Measurements from ENCODE around the gene TPRN. TPM values are rescaled to one million over a fixed set of nuclear protein-coding genes. Genes with fewer than 3 reads are reported as not detected.

The TPRN gene
- total RNA-seq, 2 experiments from 2014 or later, result 5.6 to 5.8 TPM

Small RNA genes lying within 50 kb of the gene (microRNA-seq; reads per million reads assigned to microRNA genes)
- not detected for gene MIR3621 (ENCODE audit: borderline replicate concordance)

Other genes starting within 250 kb of the TPRN start
- 1 to 10 TPM; 1.1 to 1.5 TPM for gene LCN12, start 248.5 kb downstream of the TPRN start, total RNA-seq
- not detected for gene PTGDS, start 223.2 kb downstream of the TPRN start, total RNA-seq
- not detected for gene LCNL1, start 217.7 kb downstream of the TPRN start, total RNA-seq
- 10 to 100 TPM; 52.7 to 67.1 TPM for gene PAXX, start 208.3 kb downstream of the TPRN start, total RNA-seq
- not detected for gene CLIC3, start 204.2 kb downstream of the TPRN start, total RNA-seq
- 10 to 100 TPM; 20.4 to 23.7 TPM for gene ABCA2, start 172.5 kb downstream of the TPRN start, total RNA-seq
- gene FUT7, start 168.7 kb downstream of the TPRN start, total RNA-seq, result 1 to 10 TPM; 1.3 to 1.6 TPM
- gene NPDC1, start 154.6 kb downstream of the TPRN start, total RNA-seq, result 10 to 100 TPM; 21.0 to 23.1 TPM
- under 1 TPM in 1 of 2 experiments, not detected in 1; 0.19 TPM for gene ENTPD2, start 146.7 kb downstream of the TPRN start, total RNA-seq
- gene SAPCD2, start 130.2 kb downstream of the TPRN start, total RNA-seq, result 1 to 10 TPM; 6.4 to 8.8 TPM
- gene UAP1L1, start 123.2 kb downstream of the TPRN start, total RNA-seq, result 10 to 100 TPM; 12.5 to 14.4 TPM
- gene MAN1B1, start 113.8 kb downstream of the TPRN start, total RNA-seq, result 10 to 100 TPM; 21.6 to 26.7 TPM
- gene DPP7, start 86.0 kb downstream of the TPRN start, total RNA-seq, result 100 to 1,000 TPM; 188 to 204 TPM
- under 1 TPM in 1 of 2 experiments, not detected in 1; 0.14 TPM for gene GRIN1, start 61.6 kb downstream of the TPRN start, total RNA-seq
- gene LRRC26, start 30.7 kb downstream of the TPRN start, total RNA-seq, result not detected
- not detected for gene TMEM210, start 28.7 kb downstream of the TPRN start, total RNA-seq
- gene ANAPC2, start 12.2 kb downstream of the TPRN start, total RNA-seq, result 10 to 100 TPM; 30.8 to 38.4 TPM
- 10 to 100 TPM; 53.6 to 58.6 TPM for gene SSNA1, start 12.1 kb downstream of the TPRN start, total RNA-seq
- gene TMEM203, start 4.9 kb upstream of the TPRN start, total RNA-seq, result 10 to 100 TPM; 25.0 to 30.7 TPM
- 10 to 100 TPM; 27.0 to 27.8 TPM for gene NDOR1, start 5.0 kb upstream of the TPRN start, total RNA-seq
- gene RNF208, start 21.5 kb upstream of the TPRN start, total RNA-seq, result 1 to 10 TPM; 7.1 to 8.9 TPM
- gene CYSRT1, start 24.4 kb upstream of the TPRN start, total RNA-seq, result under 1 TPM; 0.23 to 0.42 TPM
- gene RNF224, start 26.8 kb upstream of the TPRN start, total RNA-seq, result not detected
- gene SLC34A3, start 30.2 kb upstream of the TPRN start, total RNA-seq, result not detected
- 100 to 1,000 TPM; 264 to 278 TPM for gene TUBB4B, start 40.5 kb upstream of the TPRN start, total RNA-seq
- gene STPG3, start 50.5 kb upstream of the TPRN start, total RNA-seq, result not detected
- gene NELFB, start 54.6 kb upstream of the TPRN start, total RNA-seq, result 10 to 100 TPM; 41.4 to 54.1 TPM
- gene TOR4A, start 77.0 kb upstream of the TPRN start, total RNA-seq, result 1 to 10 TPM; 2.6 to 3.4 TPM
- 1 to 10 TPM; 2.1 TPM for gene NRARP, start 101.5 kb upstream of the TPRN start, total RNA-seq
- 1 to 10 TPM; 6.7 to 7.1 TPM for gene EXD3, start 222.4 kb upstream of the TPRN start, total RNA-seq
- gene NOXA1, start 222.7 kb upstream of the TPRN start, total RNA-seq, result 1 to 10 TPM in 1 of 2 experiments, under 1 TPM in 1; 0.97 to 1.7 TPM
- gene ENTPD8, start 240.6 kb upstream of the TPRN start, total RNA-seq, result not detected